ENCODE results near the gene PPP2R1B. TPM values are rescaled to one million over a fixed set of nuclear protein-coding genes. Genes with fewer than 3 reads are reported as not detected.

PPP2R1B gene
- total RNA-seq, 1 donor from 2014 or later = 44.5 TPM

- Histone ChIP-seq H3K9me3 (ENCODE audit: insufficient read depth, low read depth, low read length) (no peaks in the 10 kb centered on the region), H3K79me2 (ENCODE audit: insufficient read depth, low read length) (no peaks in the 10 kb centered on the region), H3K4me3 (ENCODE audit: insufficient read depth, low read depth, low read length) (no peak overlapping the region), H3K4me2 (ENCODE audit: low read length) (no peak overlapping the region), H3K27ac (ENCODE audit: low read depth, low read length) (no peak overlapping the region), H3K36me3 (ENCODE audit: insufficient read depth, low read length) (peaks cover 21% of the 10 kb centered on the region), H3K9ac (ENCODE audit: low read length) (no peak overlapping the region), H3K27me3 (ENCODE audit: insufficient read depth, low read length) (no peaks in the 10 kb centered on the region), H3K4me1 (ENCODE audit: insufficient read depth, low read length) (peaks cover 18% of the 10 kb centered on the region), H4K20me1 (ENCODE audit: insufficient read depth, low read length) (no peaks in the 10 kb centered on the region), H2AFZ (ENCODE audit: low read depth, low read length) (no peak overlapping the region)
- no peaks in the 10 kb centered on the region for H3K9me3 Mint-ChIP-seq (ENCODE audit: unreplicated experiment)
- H3K4me3 Mint-ChIP-seq (ENCODE audit: unreplicated experiment) = no peak overlapping the region
- H3K27ac Mint-ChIP-seq (ENCODE audit: unreplicated experiment) = no peak overlapping the region
- peaks cover 22% of the 10 kb centered on the region for H3K4me1 Mint-ChIP-seq (ENCODE audit: low read depth, unreplicated experiment)
- DNase-seq (ENCODE audit: low read depth) (no peak), FAIRE-seq (no peak)
- H3K27me3 Mint-ChIP-seq (ENCODE audit: low read depth, unreplicated experiment) = no peaks in the 10 kb centered on the region
- TF ChIP-seq EZH2 (IDR thresholded peaks at IDR 0.05; ENCODE audit: insufficient read depth, low read length) = no peak
- TF ChIP-seq CTCF (IDR thresholded peaks at IDR 0.05; ENCODE audit: insufficient read depth, low read depth, low read length) = no peak
- peaks cover 5% of the 10 kb centered on the region for H3K36me3 Mint-ChIP-seq (ENCODE audit: low read depth, unreplicated experiment)
These were observed 50.9 kb downstream of the PPP2R1B start for GRCh38 chr11:111715142-111715816.

GRCh38 chr11:111714522-111714921, 51.7 kb downstream of the PPP2R1B start:
- Histone ChIP-seq H3K79me2 (ENCODE audit: insufficient read depth, low read length) (no peaks in the 10 kb centered on the region), H3K9me3 (ENCODE audit: insufficient read depth, low read depth, low read length) (no peaks in the 10 kb centered on the region), H3K4me2 (ENCODE audit: low read length) (no peak overlapping the region), H2AFZ (ENCODE audit: low read depth, low read length) (no peak overlapping the region), H3K27ac (ENCODE audit: low read depth, low read length) (no peak overlapping the region), H4K20me1 (ENCODE audit: insufficient read depth, low read length) (no peaks in the 10 kb centered on the region), H3K4me1 (ENCODE audit: insufficient read depth, low read length) (peaks cover 15% of the 10 kb centered on the region), H3K4me3 (ENCODE audit: insufficient read depth, low read depth, low read length) (no peak overlapping the region), H3K27me3 (ENCODE audit: insufficient read depth, low read length) (no peaks in the 10 kb centered on the region), H3K36me3 (ENCODE audit: insufficient read depth, low read length) (peaks cover 17% of the 10 kb centered on the region), H3K9ac (ENCODE audit: low read length) (no peak overlapping the region)
- Mint-ChIP-seq H3K4me1 (ENCODE audit: low read depth, unreplicated experiment) (peaks cover 18% of the 10 kb centered on the region), H3K27me3 (ENCODE audit: low read depth, unreplicated experiment) (no peaks in the 10 kb centered on the region), H3K27ac (ENCODE audit: unreplicated experiment) (no peak overlapping the region), H3K9me3 (ENCODE audit: unreplicated experiment) (no peaks in the 10 kb centered on the region), H3K4me3 (ENCODE audit: unreplicated experiment) (peak overlapping the region; percentile 1), H3K36me3 (ENCODE audit: low read depth, unreplicated experiment) (peaks cover 1% of the 10 kb centered on the region)
- no peak for FAIRE-seq
- DNase-seq (ENCODE audit: low read depth) = no peak
- TF ChIP-seq EZH2 (IDR thresholded peaks at IDR 0.05; ENCODE audit: insufficient read depth, low read length) = no peak
- no peak for TF ChIP-seq CTCF (IDR thresholded peaks at IDR 0.05; ENCODE audit: insufficient read depth, low read depth, low read length)

GRCh38 chr11:111707691-111708067, 58.5 kb downstream of the PPP2R1B start:
- H4K20me1 ChIP-seq (ENCODE audit: insufficient read depth, low read length) = no peaks in the 10 kb centered on the region
- Mint-ChIP-seq H3K27me3 (ENCODE audit: low read depth, unreplicated experiment) (no peaks in the 10 kb centered on the region), H3K4me3 (ENCODE audit: unreplicated experiment) (no peak overlapping the region), H3K4me1 (ENCODE audit: low read depth, unreplicated experiment) (no peaks in the 10 kb centered on the region), H3K9me3 (ENCODE audit: unreplicated experiment) (no peaks in the 10 kb centered on the region), H3K27ac (ENCODE audit: unreplicated experiment) (no peak overlapping the region), H3K36me3 (ENCODE audit: low read depth, unreplicated experiment) (peaks cover 5% of the 10 kb centered on the region)
- FAIRE-seq (no peak), DNase-seq (ENCODE audit: low read depth) (no peak)
- H3K27ac ChIP-seq (ENCODE audit: low read depth, low read length) = no peak overlapping the region
- no peaks in the 10 kb centered on the region for H3K9me3 ChIP-seq (ENCODE audit: insufficient read depth, low read depth, low read length)
- no peaks in the 10 kb centered on the region for H3K79me2 ChIP-seq (ENCODE audit: insufficient read depth, low read length)
- no peak overlapping the region for H3K9ac ChIP-seq (ENCODE audit: low read length)
- no peak for TF ChIP-seq CTCF (IDR thresholded peaks at IDR 0.05; ENCODE audit: insufficient read depth, low read depth, low read length)
- no peak for TF ChIP-seq EZH2 (IDR thresholded peaks at IDR 0.05; ENCODE audit: insufficient read depth, low read length)
- H3K4me1 ChIP-seq (ENCODE audit: insufficient read depth, low read length) = no peaks in the 10 kb centered on the region
- no peak overlapping the region for H3K4me3 ChIP-seq (ENCODE audit: insufficient read depth, low read depth, low read length)
- no peak overlapping the region for H3K4me2 ChIP-seq (ENCODE audit: low read length)
- H2AFZ ChIP-seq (ENCODE audit: low read depth, low read length) = no peak overlapping the region
- peaks cover 18% of the 10 kb centered on the region for H3K36me3 ChIP-seq (ENCODE audit: insufficient read depth, low read length)
- H3K27me3 ChIP-seq (ENCODE audit: insufficient read depth, low read length) = no peaks in the 10 kb centered on the region

All from astrocyte (in vitro differentiated cells and primary cell).